ENCODE measurements around the gene TNIK.
"Not testable (repeated sequence)": the region's sequence is repeated elsewhere in the genome, so short reads cannot be mapped to it uniquely, and the experiment has no call there.

The TNIK gene

GRCh38 chr3:171445620-171446204 lies 14.5 kb downstream of the TNIK start:
- no peak for DNase-seq (ENCODE audit: low spot score)

DNA sequence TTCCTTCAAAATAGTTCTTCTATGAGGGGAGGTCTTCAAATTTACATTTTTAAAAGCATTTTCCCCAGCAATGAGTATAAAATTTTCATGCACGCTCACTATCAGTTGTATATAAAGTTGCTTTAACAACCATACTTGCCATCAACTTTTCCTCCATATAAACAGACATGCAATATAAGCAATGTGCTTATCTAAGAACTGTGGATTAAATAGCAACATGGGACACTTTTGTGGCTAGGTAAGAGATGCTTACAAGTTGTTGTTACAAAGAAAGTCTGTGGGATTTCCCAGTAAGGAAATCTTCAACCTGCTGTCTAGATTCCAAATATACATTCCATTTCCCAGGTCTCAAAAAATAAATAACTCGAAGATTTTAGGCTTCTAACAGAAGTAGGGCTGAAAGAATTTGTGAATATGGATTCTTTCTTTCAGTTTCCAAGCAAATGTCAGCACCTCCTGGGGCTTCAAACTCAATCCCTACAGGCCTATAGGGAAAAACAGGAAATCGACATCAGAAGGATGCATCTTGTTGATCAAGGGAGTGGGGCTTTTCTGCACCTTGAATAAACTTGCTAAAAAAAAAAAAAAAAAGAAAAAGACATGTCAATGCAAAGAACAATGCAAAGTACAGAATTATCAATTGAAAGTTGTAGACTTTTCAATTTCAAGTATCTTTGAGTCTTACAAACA lies 16.1 kb downstream of the TNIK start:
- no peak for DNase-seq (ENCODE audit: low spot score)

DNA sequence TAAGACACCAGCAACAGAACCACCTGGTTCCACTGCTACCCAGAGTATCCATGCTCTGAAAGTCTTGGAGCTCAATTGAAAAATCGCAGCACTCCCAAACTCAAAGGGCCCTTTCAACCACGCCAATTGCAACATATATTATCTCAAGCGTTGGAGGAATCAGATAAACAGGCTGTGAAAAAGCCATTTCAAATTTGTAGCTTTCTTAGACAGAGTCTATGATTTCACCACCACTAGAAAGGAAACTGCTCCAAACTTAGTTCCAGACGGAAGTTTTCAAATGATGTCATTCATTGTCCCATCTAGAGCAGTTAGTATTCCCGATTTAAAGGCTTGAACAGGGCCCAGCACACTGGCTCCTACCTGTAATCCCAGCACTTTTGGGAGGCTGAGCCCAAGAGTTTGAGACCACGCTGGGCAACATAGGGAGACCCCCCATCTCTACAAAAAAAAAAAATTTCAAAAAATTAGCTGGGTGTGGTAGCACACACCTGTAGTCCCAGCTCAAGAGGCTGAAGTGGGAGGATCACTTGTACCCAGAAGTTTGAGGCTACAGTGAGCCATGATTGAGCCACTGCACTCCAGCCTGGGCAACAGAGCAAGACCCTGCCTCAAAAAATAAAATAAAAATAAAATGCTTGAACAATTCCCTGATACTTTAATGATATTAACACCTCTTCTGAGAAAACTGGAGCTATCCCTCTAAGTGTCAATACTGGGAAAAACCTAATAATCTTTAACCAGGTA lies 16.8 kb downstream of the TNIK start:
- DNase-seq (ENCODE audit: low spot score): no peak

GRCh38 chr3:171442184-171442583 lies 18.0 kb downstream of the TNIK start:
- no peak for DNase-seq (ENCODE audit: low spot score)

GRCh38 chr3:171441381-171441780 lies 18.8 kb downstream of the TNIK start:
- no peak for DNase-seq (ENCODE audit: low spot score)

DNA sequence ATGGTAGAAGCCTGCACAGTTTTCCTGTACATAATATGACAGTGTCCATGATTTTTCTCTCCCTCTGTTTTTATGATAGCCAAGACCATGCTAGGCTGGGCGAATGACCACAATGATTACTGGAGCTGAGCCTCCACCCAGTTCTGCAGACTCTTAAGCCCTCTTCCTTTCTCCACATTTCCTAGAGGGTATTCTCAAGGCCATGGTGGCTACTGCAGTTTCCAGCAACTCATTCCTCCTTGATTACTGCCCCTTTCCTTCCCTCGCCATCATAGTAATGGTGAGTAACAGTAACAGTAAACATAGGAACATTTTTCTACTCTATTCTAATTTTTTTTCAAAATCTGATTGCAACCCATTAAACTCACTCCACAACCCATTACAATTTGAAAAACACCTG lies 20.2 kb downstream of the TNIK start:
- DNase-seq (ENCODE audit: low spot score): no peak

- no peak for DNase-seq (ENCODE audit: low spot score)
Observed at GRCh38 chr3:171437115-171437756, 23.0 kb downstream of the TNIK start.

DNA sequence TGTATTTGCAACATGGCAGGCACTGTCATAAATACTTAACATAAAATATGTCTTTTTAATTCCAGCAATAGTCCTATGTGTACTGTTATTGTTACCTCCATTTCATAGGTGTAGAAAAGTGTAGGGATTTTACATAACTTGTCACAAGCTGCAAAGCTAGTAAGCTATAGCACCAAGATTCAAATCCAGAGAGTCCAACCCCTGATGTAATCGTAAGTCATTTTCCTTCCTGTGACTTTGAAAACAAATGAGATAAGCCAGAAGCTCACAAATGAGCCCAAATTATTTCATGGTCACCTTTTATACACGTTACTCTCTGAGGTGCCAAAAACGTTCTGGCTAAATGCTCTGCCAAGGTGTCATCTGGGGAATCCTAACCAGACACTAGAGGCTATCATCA lies 23.8 kb downstream of the TNIK start:
- DNase-seq (ENCODE audit: low spot score): no peak

DNA sequence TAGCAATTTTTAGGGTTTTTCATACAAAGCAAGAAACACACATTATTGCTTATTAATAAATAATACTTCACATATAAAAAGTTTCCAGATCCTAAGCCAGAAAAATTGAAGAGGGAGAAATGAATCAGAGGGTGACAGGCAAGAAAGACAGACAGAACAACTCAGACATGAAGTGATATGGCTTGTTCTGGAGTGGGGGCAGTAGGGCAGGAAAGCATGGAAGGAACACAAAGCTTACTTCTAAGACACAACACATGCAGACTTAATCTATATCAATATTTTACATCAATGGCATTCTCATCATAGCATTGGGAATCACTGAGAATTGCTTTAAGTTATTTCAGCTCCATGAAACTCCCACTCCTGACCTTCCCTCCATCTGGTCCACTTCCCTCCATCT lies 24.4 kb downstream of the TNIK start:
- no peak for DNase-seq (ENCODE audit: low spot score)

DNA sequence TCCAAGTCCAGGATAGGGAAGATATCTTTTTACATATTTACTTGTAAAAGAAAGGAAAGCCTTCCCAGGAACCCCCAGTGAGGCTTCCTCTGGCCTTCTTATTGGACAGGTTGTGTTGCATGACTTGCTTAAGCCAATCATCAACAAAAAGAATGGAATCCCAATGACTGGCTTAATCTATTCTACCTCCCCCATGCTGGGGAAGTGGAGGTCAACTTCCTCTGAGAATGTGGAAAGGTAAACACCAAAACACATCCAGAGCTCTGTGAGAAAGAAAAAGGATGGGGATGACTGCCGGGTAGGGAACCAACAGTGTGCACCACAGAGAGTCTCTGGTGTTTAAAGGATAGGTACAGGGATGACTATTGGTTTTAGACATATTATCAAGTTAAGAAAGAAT lies 25.1 kb downstream of the TNIK start:
- DNase-seq (ENCODE audit: low spot score): no peak

DNA sequence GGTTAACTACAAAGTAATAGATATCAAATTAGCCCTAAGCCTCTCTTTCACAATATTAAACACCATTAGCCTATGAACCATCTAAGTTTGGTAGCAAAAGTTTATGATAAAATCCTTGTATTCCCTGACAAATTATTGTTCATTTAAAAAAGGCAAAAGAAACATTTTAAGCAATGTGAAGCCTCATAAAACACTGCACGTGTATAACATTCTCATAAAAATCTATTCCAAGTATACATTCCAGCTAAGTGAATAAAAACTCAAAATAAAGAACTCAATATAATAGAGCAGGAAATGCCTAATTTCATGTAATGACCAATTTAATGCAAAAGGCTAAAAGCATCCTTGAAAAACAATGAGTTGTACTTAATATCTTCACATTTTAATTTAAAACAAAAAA lies 27.7 kb downstream of the TNIK start:
- no peak for DNase-seq (ENCODE audit: low spot score)

GRCh38 chr3:171431550-171431949 lies 28.7 kb downstream of the TNIK start:
- no peak for DNase-seq (ENCODE audit: low spot score)

DNA sequence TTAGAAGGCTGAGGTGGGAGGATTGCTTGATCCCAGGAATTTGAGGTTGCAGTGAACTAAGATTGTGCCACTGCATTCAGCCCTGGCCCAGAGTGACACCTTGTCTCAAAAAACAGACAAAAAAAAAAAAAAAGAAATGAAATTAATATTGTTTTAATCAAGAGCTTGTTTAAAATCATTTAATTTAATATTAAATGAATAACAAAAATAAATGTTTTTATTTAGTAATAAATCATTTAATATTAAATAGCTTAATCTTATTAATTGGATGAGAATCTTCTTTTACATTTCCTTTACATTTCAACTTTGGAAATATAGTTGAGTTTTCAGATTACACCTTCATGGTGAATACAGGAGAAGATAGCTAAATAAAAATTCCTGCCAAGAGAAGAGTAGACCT lies 29.7 kb downstream of the TNIK start:
- no peak for DNase-seq (ENCODE audit: low spot score)

GRCh38 chr3:171429635-171430034 lies 30.6 kb downstream of the TNIK start:
- DNase-seq (ENCODE audit: low spot score): no peak

GRCh38 chr3:171428892-171429291 lies 31.3 kb downstream of the TNIK start:
- no peak for DNase-seq (ENCODE audit: low spot score)

GRCh38 chr3:171428321-171428787 lies 31.9 kb downstream of the TNIK start:
- no peak for DNase-seq (ENCODE audit: low spot score)

DNA sequence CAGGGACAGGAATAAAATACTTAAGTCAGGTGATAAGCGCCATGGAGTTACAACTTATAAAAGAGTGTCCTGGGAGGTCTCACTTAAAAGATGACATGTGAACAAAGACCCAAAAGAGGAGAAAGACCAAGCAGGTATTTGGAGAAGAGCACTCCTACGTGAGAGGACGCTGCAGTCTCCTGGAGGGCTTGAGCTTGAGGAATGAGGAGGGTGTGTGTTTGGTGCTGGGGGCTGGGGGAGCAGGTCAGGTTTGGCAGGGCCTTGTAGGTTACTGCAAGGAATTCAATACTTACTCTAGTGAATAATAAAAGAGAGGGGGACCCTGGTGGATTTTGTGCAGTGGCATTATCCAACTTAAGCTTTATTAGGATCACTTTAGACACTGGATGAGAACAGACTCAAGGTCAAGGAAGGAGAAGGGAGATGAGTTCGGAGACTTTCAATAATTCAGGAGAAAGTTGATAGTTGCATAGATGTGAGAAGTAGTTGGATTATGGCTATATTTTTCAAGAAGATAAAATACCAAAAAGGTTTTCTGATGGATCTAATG lies 32.4 kb downstream of the TNIK start:
- DNase-seq (ENCODE audit: low spot score): no peak

DNA sequence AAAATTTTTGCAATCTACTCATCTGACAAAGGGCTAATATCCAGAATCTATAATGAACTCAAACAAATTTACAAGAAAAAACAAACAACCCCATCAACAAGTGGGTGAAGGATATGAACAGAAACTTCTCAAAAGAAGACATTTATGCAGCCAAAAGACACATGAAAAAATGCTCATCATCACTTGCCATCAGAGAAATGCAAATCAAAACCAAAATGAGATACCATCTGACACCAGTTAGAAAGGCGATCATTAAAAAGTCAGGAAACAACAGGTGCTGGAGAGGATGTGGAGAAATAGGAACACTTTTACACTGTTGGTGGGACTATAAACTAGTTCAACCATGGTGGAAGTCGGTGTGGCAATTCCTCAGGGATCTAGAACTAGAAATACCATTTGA lies 36.1 kb downstream of the TNIK start:
- DNase-seq (ENCODE audit: low spot score): not testable (repeated sequence)

GRCh38 chr3:171422855-171423254 lies 37.4 kb downstream of the TNIK start:
- DNase-seq (ENCODE audit: low spot score): not testable (repeated sequence)

DNA sequence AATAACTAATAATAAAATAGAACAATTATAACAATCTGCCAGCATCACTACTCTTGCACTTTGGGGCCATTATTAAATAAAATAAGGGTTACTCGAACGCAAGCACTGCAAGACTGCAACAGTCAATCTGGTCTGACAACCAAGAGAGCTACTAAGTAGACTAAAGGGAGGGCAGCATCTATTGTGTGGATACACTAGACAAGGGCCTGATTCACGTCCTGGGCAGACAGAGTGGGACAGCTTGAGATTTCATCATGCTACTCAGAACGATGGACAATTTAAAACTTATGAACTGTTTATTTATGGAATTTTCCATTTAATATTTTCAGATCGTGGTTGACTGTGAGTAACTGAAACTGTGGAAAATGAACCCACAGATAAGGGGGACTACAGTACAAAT lies 39.5 kb downstream of the TNIK start:
- no peak for DNase-seq (ENCODE audit: low spot score)

GRCh38 chr3:171419457-171419856 lies 40.7 kb downstream of the TNIK start:
- no peak for DNase-seq (ENCODE audit: low spot score)

- no peak for DNase-seq (ENCODE audit: low spot score)
Observed at GRCh38 chr3:171417813-171418212, 42.4 kb downstream of the TNIK start.

DNA sequence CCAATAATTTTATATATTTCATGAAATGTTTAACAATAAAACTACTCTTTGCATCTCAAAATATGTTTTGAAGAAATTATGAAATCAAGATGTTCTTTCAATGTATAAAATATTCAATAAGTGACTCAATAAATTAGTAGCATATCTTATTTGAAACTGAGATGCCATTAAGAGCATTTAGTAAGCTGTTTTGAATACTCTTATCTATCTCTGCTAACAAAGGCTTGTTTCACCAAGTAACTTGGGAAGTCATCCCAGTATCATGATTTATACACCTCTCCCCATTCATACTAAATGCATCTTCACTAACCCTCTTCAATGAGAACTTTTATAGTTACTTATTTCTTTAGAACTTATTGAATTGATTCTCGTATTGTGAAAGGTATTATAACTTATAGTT lies 43.1 kb downstream of the TNIK start:
- no peak for DNase-seq (ENCODE audit: low spot score)
